Spleen (tissue), 11 donors: Measurements from ENCODE around the gene HHAT. TPM values are rescaled to one million over a fixed set of nuclear protein-coding genes. Genes with fewer than 3 reads are reported as not detected.

Experiments
- DNase-seq: peaks from one replicate; pipeline ENCODE4 v3.0.0-alpha.2; 2020
- H3K27ac ChIP-seq, 8 donors: fragments of 200-600 bp; sonication (generic) in 7 of 8; 1 replicate in 4 of 8; 2 replicates in 4 of 8; pipeline versions ENCODE4 v1.5.0 to v1.8.0; 2016 to 2021; ENCODE audit warnings: inconsistent platforms in 4 of 8, mild to moderate bottlenecking in 4 of 8, moderate library complexity in 1 of 8
- H3K27me3 ChIP-seq, 7 donors: fragments of 200-600 bp; sonication (generic) in 6 of 7; replicated peaks in 1 of 7; 1 replicate in 4 of 7; 2 replicates in 3 of 7; pipeline versions ENCODE4 v1.5.0 to v1.8.0; 2016 to 2021; ENCODE audit warnings: inconsistent platforms in 3 of 7, mild to moderate bottlenecking in 1 of 7
- H3K36me3 ChIP-seq, 6 donors: fragments of 200-600 bp; sonication (generic) in 5 of 6; 1 replicate in 4 of 6; 2 replicates in 2 of 6; pipeline versions ENCODE4 v1.5.0 to v1.8.0; 2016 to 2021; ENCODE audit warnings: inconsistent platforms in 2 of 6
- H3K4me1 ChIP-seq, 6 donors: fragments of 200-600 bp; sonication (generic) in 5 of 6; 1 replicate in 3 of 6; 2 replicates in 3 of 6; pipeline versions ENCODE4 v1.5.0 to v1.8.0; 2016 to 2021; ENCODE audit warnings: inconsistent platforms in 3 of 6
- H3K4me3 ChIP-seq, 8 donors: fragments of 200-600 bp; sonication (generic) in 7 of 8; 1 replicate in 4 of 8; 2 replicates in 4 of 8; pipeline versions ENCODE4 v1.5.0 to v1.8.0; 2016 to 2021; ENCODE audit warnings: inconsistent platforms in 4 of 8, mild to moderate bottlenecking in 4 of 8, moderate library complexity in 2 of 8
- H3K9me3 ChIP-seq, 8 donors: fragments of 200-600 bp; sonication (generic) in 7 of 8; 1 replicate in 4 of 8; 2 replicates in 4 of 8; pipeline versions ENCODE4 v1.5.0 to v1.8.0; 2016 to 2021; ENCODE audit warnings: inconsistent platforms in 4 of 8
- CTCF ChIP-seq, 11 experiments: fragments of 200-600 bp in 7 of 11; fragments of 450-650 bp in 4 of 11; sonication (generic) in 4 of 11; IDR thresholded peaks in 8 of 11; conservative IDR thresholded peaks in 3 of 11; 1 replicate in 7 of 11; 2 replicates in 4 of 11; pipeline versions ENCODE4 v1.4.0 to v1.8.0; 2016 to 2021; ENCODE audit warnings: antibody characterized with exemption in 11 of 11, inconsistent platforms in 4 of 11, mild to moderate bottlenecking in 1 of 11
- POLR2A ChIP-seq, 3 donors: fragments of 450-650 bp; IDR thresholded peaks; one replicate each; pipeline ENCODE4 v1.5.1; 2017; ENCODE audit warnings: antibody characterized with exemption in 3 of 3, mild to moderate bottlenecking in 1 of 3
- POLR2AphosphoS5 ChIP-seq, 3 donors: sonication (generic); formaldehyde crosslinking; IDR thresholded peaks; one replicate each; pipeline ENCODE4 v1.5.1; 2017; ENCODE audit warnings: antibody characterized with exemption in 3 of 3
- whole genome bisulfite sequencing, 5 donors: extraction: QIAGEN DNeasy Blood & Tissue Kit in 3 of 5; methylation state at CpG; one replicate each; pipeline versions ENCODE4 v1.1.5 to v1.1.7; 2013 to 2018; 5-methylcytosine and 5-hydroxymethylcytosine counted together
- intact Hi-C: fragments of 100-400 bp; cut with DNase I; formaldehyde crosslinking; loops from one replicate; pipeline ENCODE4 v1.15.0; 2023; ENCODE audit warnings: low total_unique reads
- polyA plus RNA-seq, 3 donors: library from polyadenylated mRNA; stranded (reverse); fragments of 200-250 nt; gene quantifications; one replicate each; pipeline ENCODE4 v1.2.1, GENCODE V29; 2013
- total RNA-seq, 7 donors: library from RNA; depleted of rRNA in 3 of 7; stranded (reverse); fragments of >200 nt in 3 of 7; fragmentation: NEBNext Ultra II Directional in 4 of 7; extraction: Animal tissue kit (Norgen Biotek cat#: 25700) in 4 of 7; gene quantifications; one replicate each; pipeline versions ENCODE4 v1.1.0 to v1.2.1, GENCODE V29; 2016 to 2021
- donor health status: healthy with polysubstance abuse.
- donor health status: DM: no; HTN: no; CAD: no; lungs with moderate emphysema.
- donor health status: DM: no; HTN: no; CAD: no.
- donor health status: Bipolar disorder and iron deficiency.
- donor health status: healthy.
- donor health status: DM: no; HTN: no; CAD: no.
- donor health status: DM: yes; HTN: yes; CAD: no.

Gene HHAT
- total and polyA plus RNA-seq, 10 donors = 1.3 to 8.8 (median 4.7) TPM

GRCh38 chr1:210662291-210663050 is 333.8 kb downstream of the HHAT start:
- Histone ChIP-seq H3K4me3 (no peak overlapping the region), H3K4me1 (peaks cover 0 to 4% (median 0%) of the 10 kb centered on the region in 6 donors), H3K36me3 (no peaks in the 10 kb centered on the region), H3K9me3 (peaks cover 0 to 6% (median 0%) of the 10 kb centered on the region in 8 donors), H3K27ac (no peak overlapping the region), H3K27me3 (no peaks in the 10 kb centered on the region)
- intact Hi-C loops = no loop called here
- no peak for DNase-seq
- 85 to 97% (median 87%) methylated on average over 4 of the region's 4 CpGs for WGBS, 5 donors
- no peak for TF ChIP-seq POLR2A (IDR thresholded peaks at IDR 0.05)
- TF ChIP-seq POLR2AphosphoS5 (IDR thresholded peaks at IDR 0.05) = no peak
- TF ChIP-seq CTCF (IDR thresholded peaks at IDR 0.05 in 8 of 11, conservative IDR thresholded peaks at IDR 0.05 in 3 of 11) = no peak

GRCh38 chr1:210663730-210664573 is 335.2 kb downstream of the HHAT start:
- no peak overlapping the region for H3K4me3 ChIP-seq
- no peak for DNase-seq
- H3K36me3 ChIP-seq = no peaks in the 10 kb centered on the region
- intact Hi-C loops = no loop called here
- H3K4me1 ChIP-seq = peaks cover 0 to 4% (median 0%) of the 10 kb centered on the region in 6 donors
- no peaks in the 10 kb centered on the region for H3K27me3 ChIP-seq
- no peak for TF ChIP-seq POLR2A (IDR thresholded peaks at IDR 0.05)
- TF ChIP-seq POLR2AphosphoS5 (IDR thresholded peaks at IDR 0.05) = no peak
- TF ChIP-seq CTCF (IDR thresholded peaks at IDR 0.05 in 8 of 11, conservative IDR thresholded peaks at IDR 0.05 in 3 of 11) = no peak
- H3K27ac ChIP-seq = no peak overlapping the region
- 42 to 64% (median 53%) methylated on average over 7 of the region's 7 CpGs for WGBS, 5 donors
- peaks cover 0 to 6% (median 0%) of the 10 kb centered on the region in 8 donors for H3K9me3 ChIP-seq

- no peaks in the 10 kb centered on the region for H3K9me3 ChIP-seq
- H3K4me1 ChIP-seq = no peaks in the 10 kb centered on the region
- TF ChIP-seq POLR2A (IDR thresholded peaks at IDR 0.05) = no peak
- no peak for TF ChIP-seq POLR2AphosphoS5 (IDR thresholded peaks at IDR 0.05)
- no peak for TF ChIP-seq CTCF (IDR thresholded peaks at IDR 0.05 in 8 of 11, conservative IDR thresholded peaks at IDR 0.05 in 3 of 11)
- H3K4me3 ChIP-seq = no peak overlapping the region
- intact Hi-C loops = no loop called here
- no peak overlapping the region for H3K27ac ChIP-seq
- DNase-seq = no peak
- H3K36me3 ChIP-seq = peaks cover 0 to 7% (median 0%) of the 10 kb centered on the region in 6 donors
- H3K27me3 ChIP-seq = no peaks in the 10 kb centered on the region
Measured at GRCh38 chr1:210669951-210670350, 341.2 kb downstream of the HHAT start.

- no peaks in the 10 kb centered on the region for H3K27me3 ChIP-seq
- no peaks in the 10 kb centered on the region for H3K9me3 ChIP-seq
- H3K27ac ChIP-seq = no peak overlapping the region
- no peak for TF ChIP-seq CTCF (IDR thresholded peaks at IDR 0.05 in 8 of 11, conservative IDR thresholded peaks at IDR 0.05 in 3 of 11)
- TF ChIP-seq POLR2AphosphoS5 (IDR thresholded peaks at IDR 0.05) = no peak
- TF ChIP-seq POLR2A (IDR thresholded peaks at IDR 0.05) = no peak
- no peaks in the 10 kb centered on the region for H3K4me1 ChIP-seq
- WGBS, 5 donors = 72 to 86% (median 82%) methylated on average over 3 of the region's 3 CpGs
- peaks cover 0 to 7% (median 2%) of the 10 kb centered on the region in 6 donors for H3K36me3 ChIP-seq
- intact Hi-C loops = no loop called here
- DNase-seq = no peak
- H3K4me3 ChIP-seq = no peak overlapping the region
Measured at GRCh38 chr1:210674151-210674550, 345.4 kb downstream of the HHAT start.
